HCT116 (cell line): ENCODE data around the gene RPRD1B. TPM values are rescaled to one million over a fixed set of nuclear protein-coding genes. Genes with fewer than 3 reads are reported as not detected.

ENCODE experiments used
- ATAC-seq: fragments of 200-7000 bp; cut with Tn5 transposase; 2 replicates; pipeline ENCODE4 v1.9.1; 2020; ENCODE audit warnings: mild to moderate bottlenecking, moderate library complexity
- BruUV-seq: library from RNA; stranded (reverse); fragments of 400-500 nt; replicated peaks from 2 replicates; lab custom pipeline; 2021; lab: Mats Ljungman, UMichigan
- CTCF ChIA-PET: fragments of 300-600 bp; sonication (Branson Sonifier 250); formaldehyde crosslinking; loops from one replicate; lab custom pipeline; 2021; ENCODE audit warnings: antibody characterized with exemption; lab: Charles Lee
- POLR2A ChIA-PET: fragments of 300-600, 350-600 bp; sonication (Branson Sonifier 250); formaldehyde crosslinking; loops from one replicate; lab custom pipeline; 2021; ENCODE audit warnings: antibody characterized with exemption; lab: Charles Lee
- RAD21 ChIA-PET, 2 experiments: fragments of 300-600 bp; sonication (Branson Sonifier 250); formaldehyde crosslinking; loops; one replicate each; lab custom pipeline; 2023; ENCODE audit warnings: low total read pairs in 2 of 2; ENCODE audit not compliant: uncharacterized antibody in 2 of 2, unreplicated experiment in 2 of 2, low non-redundant PET in 1 of 2; lab: Charles Lee
- DNase-seq: peaks from one replicate; pipeline ENCODE4 v3.0.0-alpha.2; 2010; ENCODE audit warnings: low read depth, low spot score
- H2AFZ ChIP-seq: fragments of 200-600 bp; shearing (Covaris generic), sonication (generic); 2 replicates; pipeline ENCODE4 v1.6.1; 2017; ENCODE audit warnings: low read depth, mixed run types, mixed read lengths, antibody characterized with exemption, low read length; ENCODE audit not compliant: poor library complexity, severe bottlenecking
- H3K27ac ChIP-seq: 2 replicates; pipeline ENCODE4 v1.5.1; 2012; ENCODE audit warnings: low read depth, low read length
- H3K27me3 ChIP-seq: fragments of 200-600 bp; sonication (generic); 2 replicates; pipeline ENCODE4 v1.6.1; 2016; ENCODE audit warnings: mixed run types, low read length, mixed read lengths; ENCODE audit not compliant: insufficient read depth
- H3K36me3 ChIP-seq, 2 experiments: fragments of 200-500 bp in 1 of 2; fragments of 200-600 bp in 1 of 2; sonication (Bioruptor generic) in 1 of 2; sonication (generic) in 1 of 2; 2 replicates each; pipeline versions ENCODE4 v1.5.1 to v1.6.1; 2014 to 2016; ENCODE audit warnings: low read length in 2 of 2, inconsistent platforms in 1 of 2, mixed read lengths in 1 of 2, mixed run types in 1 of 2; ENCODE audit not compliant: insufficient read depth in 2 of 2, control insufficient read depth in 1 of 2
- H3K4me1 ChIP-seq, 2 experiments: fragments of 200-600 bp in 1 of 2; sonication (generic) in 1 of 2; 2 replicates each; pipeline versions ENCODE4 v1.5.1 to v1.6.1; 2012 to 2017; ENCODE audit warnings: low read length in 2 of 2, inconsistent platforms in 1 of 2, mild to moderate bottlenecking in 1 of 2, mixed read lengths in 1 of 2, mixed run types in 1 of 2, moderate library complexity in 1 of 2; ENCODE audit not compliant: insufficient read depth in 2 of 2, control insufficient read depth in 1 of 2
- H3K4me2 ChIP-seq: fragments of 200-600 bp; sonication (generic); 2 replicates; pipeline ENCODE4 v1.6.1; 2017; ENCODE audit warnings: mixed run types, low read length, mixed read lengths
- H3K4me3 ChIP-seq, 2 experiments: fragments of 200-600 bp in 1 of 2; sonication (generic) in 1 of 2; replicated peaks in 1 of 2; 2 replicates each; pipeline ENCODE4 v1.5.1; 2011 to 2016; ENCODE audit warnings: low read length in 2 of 2, control low read depth in 1 of 2, low read depth in 1 of 2, mild to moderate bottlenecking in 1 of 2, mixed read lengths in 1 of 2, mixed run types in 1 of 2
- H3K79me2 ChIP-seq: fragments of 200-600 bp; sonication (generic); 2 replicates; pipeline ENCODE4 v1.6.1; 2017; ENCODE audit warnings: mild to moderate bottlenecking, mixed run types, low read length, moderate library complexity, mixed read lengths; ENCODE audit not compliant: insufficient read depth
- H3K9ac ChIP-seq: fragments of 200-600 bp; sonication (generic); 2 replicates; pipeline ENCODE4 v1.6.1; 2016; ENCODE audit warnings: low read length, mixed read lengths
- H3K9me2 ChIP-seq: fragments of 200-600 bp; sonication (generic), shearing (Covaris generic); 2 replicates; pipeline ENCODE4 v1.6.1; 2017; ENCODE audit warnings: mixed run types, mild to moderate bottlenecking, moderate library complexity; ENCODE audit not compliant: insufficient read depth
- H3K9me3 ChIP-seq, 2 experiments: fragments of 200-500 bp in 1 of 2; fragments of 200-600 bp in 1 of 2; sonication (Bioruptor generic) in 1 of 2; sonication (generic) in 1 of 2; 2 replicates each; pipeline ENCODE4 v1.6.1; 2014 to 2017; ENCODE audit warnings: low read length in 2 of 2, mixed read lengths in 2 of 2, inconsistent platforms in 1 of 2, low read depth in 1 of 2, mild to moderate bottlenecking in 1 of 2, mixed run types in 1 of 2, moderate library complexity in 1 of 2; ENCODE audit not compliant: control insufficient read depth in 1 of 2, insufficient read depth in 1 of 2
- H4K20me1 ChIP-seq: fragments of 200-600 bp; sonication (generic), shearing (Covaris generic); 2 replicates; pipeline ENCODE4 v1.6.1; 2017; ENCODE audit warnings: mixed run types, mild to moderate bottlenecking, moderate library complexity; ENCODE audit not compliant: insufficient read depth
- FOSL1 ChIP-seq: IDR thresholded peaks from 2 replicates; pipeline ENCODE4 v1.6.1; 2012; ENCODE audit warnings: low read depth
- JUND ChIP-seq: IDR thresholded peaks from 2 replicates; pipeline ENCODE4 v1.6.1; 2012
- REST ChIP-seq: IDR thresholded peaks from 2 replicates; pipeline ENCODE4 v1.6.1; 2012; ENCODE audit warnings: low read depth
- intact Hi-C: fragments of 100-400 bp; cut with micrococcal nuclease; formaldehyde crosslinking; loops from 2 replicates; pipeline ENCODE4 v1.10.0; 2022
- total RNA-seq: library from RNA; stranded (reverse); gene quantifications from one replicate; pipeline ENCODE4 v1.2.1, GENCODE V29; 2021; ENCODE audit not compliant: unreplicated experiment

Gene RPRD1B
- total RNA-seq, 1 experiment from 2014 or later: 30.7 TPM

GRCh38 chr20:37997516-37997915, 36.0 kb upstream of the RPRD1B start:
- Histone ChIP-seq H3K9me2 (no peaks in the 10 kb centered on the region), H3K9ac (no peak overlapping the region), H3K9me3 (no peaks in the 10 kb centered on the region), H3K36me3 (peaks cover 44 to 53% of the 10 kb centered on the region in 2 experiments), H4K20me1 (no peaks in the 10 kb centered on the region), H2AFZ (no peak overlapping the region), H3K4me1 (0 out of 4 replicates have a peak, but pooled peaks cover 0 to 3% of the 10 kb centered on the region in 2 experiments), H3K27ac (no peak overlapping the region), H3K4me3 (no peak overlapping the region), H3K4me2 (no peak overlapping the region), H3K79me2 (no peaks in the 10 kb centered on the region), H3K27me3 (no peaks in the 10 kb centered on the region)
- intact Hi-C loops: no loop called here
- DNase-seq (no peak), ATAC-seq (no peak)
- TF ChIP-seq FOSL1 (no peak), REST (no peak)
- ChIA-PET POLR2A (no interaction called here), CTCF (no interaction called here), RAD21 (interaction anchor here in 1 of 2 experiments (0.6 kb wide), 1 partner anchor 433 kb away, joined by 3 read pairs; no protein-coding TSS in a partner anchor)
- BruUV-seq: no TSS peak

GRCh38 chr20:37999526-38000263, 33.9 kb upstream of the RPRD1B start:
- ATAC-seq (no peak), DNase-seq (no peak)
- CTCF ChIA-PET: no interaction called here
- Histone ChIP-seq H3K9ac (no peak overlapping the region), H3K4me3 (no peak overlapping the region), H3K9me3 (no peaks in the 10 kb centered on the region), H3K27ac (no peak overlapping the region), H3K36me3 (peaks cover 46 to 58% of the 10 kb centered on the region in 2 experiments), H3K27me3 (no peaks in the 10 kb centered on the region), H3K4me1 (no peaks in the 10 kb centered on the region), H3K4me2 (no peak overlapping the region), H3K79me2 (0 out of 2 replicates have a peak, but pooled peaks cover 7% of the 10 kb centered on the region), H2AFZ (no peak overlapping the region), H4K20me1 (no peaks in the 10 kb centered on the region; the same call in 1 of the 2 replicates), H3K9me2 (no peaks in the 10 kb centered on the region)
- TF ChIP-seq JUND (no peak), REST (no peak)
- POLR2A ChIA-PET: no interaction called here
- intact Hi-C loops: no loop called here
- no TSS peak for BruUV-seq
- RAD21 ChIA-PET: no interaction called here
